GM18858 (cell line): ENCODE results near the gene SAP25.
"Not testable (repeated sequence)": the region's sequence is repeated elsewhere in the genome, so short reads cannot be mapped to it uniquely, and the experiment has no call there.

ENCODE experiments used
- ATAC-seq: cut with Tn5 transposase; IDR thresholded peaks from one replicate; pipeline ENCODE4 v1.9.1; 2021; ENCODE audit not compliant: unreplicated experiment

Gene SAP25

GRCh38 chr7:100562195-100563099, 11.3 kb downstream of the SAP25 start:
- no peak for ATAC-seq

DNA sequence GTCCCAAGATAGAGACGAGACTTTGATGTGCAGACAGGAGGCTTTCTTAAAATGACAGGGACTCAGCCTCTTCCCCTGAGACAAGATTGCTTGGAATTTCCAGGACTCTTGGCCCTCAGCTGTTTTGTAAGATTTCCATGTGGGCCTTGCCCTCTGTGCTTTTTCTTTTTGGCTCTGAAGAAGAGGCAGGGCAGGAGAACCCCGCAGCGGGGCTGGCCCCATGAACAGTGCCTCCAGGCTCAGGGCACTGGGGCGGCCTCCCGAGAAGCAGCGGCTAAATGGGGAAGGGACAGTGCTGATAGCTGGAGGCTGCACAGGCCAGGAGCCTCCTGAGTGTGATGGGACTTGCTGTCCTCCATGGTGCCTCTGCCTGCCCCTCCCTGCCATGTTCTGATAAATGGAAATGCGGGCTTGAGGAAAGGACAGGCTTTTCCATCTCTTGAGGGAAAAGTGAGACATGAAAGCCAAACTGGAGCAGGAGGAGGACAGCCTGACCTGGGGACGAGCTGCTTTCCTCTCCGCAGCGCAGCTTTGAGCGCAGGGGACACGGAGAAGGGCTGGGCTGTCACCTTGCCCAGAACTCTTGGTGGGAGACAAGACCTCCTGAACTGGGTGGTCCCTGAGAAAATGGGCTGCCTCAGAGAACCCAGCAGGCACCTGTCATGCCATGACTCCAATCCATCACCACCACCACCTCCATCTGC, 12.1 kb downstream of the SAP25 start:
- no peak for ATAC-seq

DNA sequence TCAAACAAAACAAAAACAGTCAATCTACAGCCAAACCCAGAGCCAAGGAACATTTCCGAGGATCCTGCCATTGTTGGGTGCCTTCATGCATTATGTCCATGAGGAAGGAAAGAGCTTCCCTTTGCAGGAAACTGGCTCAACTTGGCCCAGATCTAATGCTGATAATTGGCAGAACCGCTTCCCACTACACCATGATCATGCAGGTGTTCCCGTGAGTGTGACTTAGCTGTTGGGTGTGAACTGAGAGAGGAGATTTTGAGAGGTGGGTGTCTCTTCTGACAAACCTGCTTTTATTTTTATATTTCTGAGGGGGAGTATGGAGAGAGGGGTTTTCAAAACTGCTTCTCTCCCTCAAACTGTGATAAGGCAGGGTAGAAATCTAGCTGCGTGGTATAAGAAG, 14.6 kb downstream of the SAP25 start:
- ATAC-seq: no peak

- no peak for ATAC-seq
Observed at GRCh38 chr7:100556541-100556940, 17.2 kb downstream of the SAP25 start.

GRCh38 chr7:100555701-100556100, 18.0 kb downstream of the SAP25 start:
- ATAC-seq: no peak

DNA sequence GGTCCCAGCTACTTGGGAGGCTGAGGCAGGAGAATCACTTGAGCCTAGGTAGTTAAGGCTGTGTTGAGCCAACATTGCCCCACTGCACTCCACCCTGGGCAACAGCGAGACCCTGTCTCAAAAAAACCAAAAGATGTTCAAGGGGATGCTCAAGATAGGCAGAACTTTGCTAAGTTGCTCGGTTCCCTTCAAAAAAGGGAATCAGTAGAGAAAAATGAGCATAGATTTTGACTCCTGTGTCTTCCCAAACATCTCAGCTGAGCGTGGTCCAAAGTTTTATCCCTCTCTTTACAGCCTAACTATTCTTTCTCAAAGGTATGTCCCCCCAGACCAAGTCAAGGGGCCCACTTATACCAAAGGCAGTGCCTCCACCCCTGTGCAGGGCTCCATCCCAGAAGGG, 20.7 kb downstream of the SAP25 start:
- no peak for ATAC-seq

DNA sequence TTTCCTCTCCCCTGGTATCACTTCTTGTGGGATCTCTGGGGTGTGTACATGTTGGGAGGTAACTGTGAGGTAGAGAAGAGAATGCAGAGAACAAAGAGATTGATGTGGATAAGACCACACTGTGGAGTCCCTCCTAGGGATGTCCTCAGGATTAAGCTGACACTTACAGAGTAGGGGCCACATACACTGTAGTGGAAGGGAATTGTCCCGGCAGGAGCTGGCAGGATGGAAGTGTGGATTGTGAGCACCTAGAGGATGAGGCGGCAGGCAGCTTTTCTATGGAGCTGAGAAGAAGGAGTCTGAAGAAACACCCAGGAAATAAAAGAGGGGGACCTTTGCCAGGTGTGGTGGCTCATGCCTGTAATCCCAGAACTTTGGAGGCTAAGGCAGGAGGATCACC, 21.2 kb downstream of the SAP25 start:
- ATAC-seq: no peak

- not testable (repeated sequence) for ATAC-seq
Observed at GRCh38 chr7:100548446-100548845, 25.3 kb downstream of the SAP25 start.

- ATAC-seq: no peak
Observed at GRCh38 chr7:100547872-100548271, 25.8 kb downstream of the SAP25 start.

GRCh38 chr7:100546926-100547800, 26.5 kb downstream of the SAP25 start:
- ATAC-seq: no peak

GRCh38 chr7:100546129-100546925, 27.4 kb downstream of the SAP25 start:
- ATAC-seq: no peak

DNA sequence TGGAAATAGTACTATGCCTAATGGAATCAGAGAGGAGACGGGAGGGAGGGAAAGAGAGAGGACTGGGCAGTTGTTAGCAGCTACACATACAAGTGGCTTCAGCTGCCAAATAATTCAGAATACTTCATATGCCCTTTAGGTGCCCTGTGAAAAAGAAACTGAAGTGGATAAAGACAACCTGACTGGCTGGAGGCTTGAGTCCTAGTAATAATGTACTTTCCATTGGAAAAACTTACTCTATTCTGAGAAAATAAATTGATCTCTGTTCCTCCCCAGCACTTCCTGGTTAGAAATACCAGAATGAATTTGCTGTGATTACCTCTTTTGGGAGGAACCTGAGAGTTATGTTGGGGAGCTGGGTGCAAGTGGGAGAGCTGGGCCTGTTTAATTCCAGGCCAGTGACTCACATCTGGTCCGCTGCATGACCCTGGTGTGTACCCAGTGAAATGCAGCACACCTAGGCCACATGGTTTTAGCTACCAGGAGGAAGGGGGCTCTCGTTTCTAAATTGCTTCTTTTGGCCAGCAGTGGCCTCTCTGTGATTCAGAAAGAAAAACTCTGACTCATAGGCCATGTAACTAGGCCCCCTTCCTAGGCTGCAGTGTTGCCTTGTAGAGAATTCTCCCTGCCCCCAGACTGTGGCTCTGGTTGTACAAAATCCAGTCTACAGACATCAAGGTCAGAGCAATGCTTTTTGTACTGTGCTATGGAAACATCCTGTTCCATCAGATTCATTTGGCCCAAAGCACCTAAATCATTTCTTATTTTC, 28.2 kb downstream of the SAP25 start:
- ATAC-seq: peak; percentile 31

GRCh38 chr7:100544967-100545359, 28.7 kb downstream of the SAP25 start:
- no peak for ATAC-seq

GRCh38 chr7:100544386-100544785, 29.3 kb downstream of the SAP25 start:
- no peak for ATAC-seq

GRCh38 chr7:100543586-100543985, 30.1 kb downstream of the SAP25 start:
- ATAC-seq: no peak

DNA sequence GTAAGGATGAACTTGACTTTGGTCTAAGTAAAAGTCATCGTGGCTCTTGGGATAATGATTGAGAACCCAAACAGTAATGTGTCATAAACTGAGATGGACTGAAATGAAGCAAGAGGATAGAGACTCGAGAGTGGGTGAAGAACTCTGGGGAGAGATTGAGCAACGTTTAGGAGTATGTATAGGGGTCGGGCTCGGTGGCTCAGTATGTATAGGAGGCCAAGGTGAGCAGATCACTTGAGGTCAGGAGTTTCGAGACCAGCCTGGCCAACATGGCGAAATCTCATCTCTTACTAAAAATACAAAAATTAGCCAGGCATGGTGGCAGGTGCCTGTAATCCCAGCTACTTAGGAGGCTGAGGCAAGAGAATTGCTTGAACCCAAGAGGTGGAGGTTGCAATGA, 32.4 kb downstream of the SAP25 start:
- ATAC-seq: not testable (repeated sequence)

GRCh38 chr7:100540073-100540723, 33.5 kb downstream of the SAP25 start:
- no peak for ATAC-seq

DNA sequence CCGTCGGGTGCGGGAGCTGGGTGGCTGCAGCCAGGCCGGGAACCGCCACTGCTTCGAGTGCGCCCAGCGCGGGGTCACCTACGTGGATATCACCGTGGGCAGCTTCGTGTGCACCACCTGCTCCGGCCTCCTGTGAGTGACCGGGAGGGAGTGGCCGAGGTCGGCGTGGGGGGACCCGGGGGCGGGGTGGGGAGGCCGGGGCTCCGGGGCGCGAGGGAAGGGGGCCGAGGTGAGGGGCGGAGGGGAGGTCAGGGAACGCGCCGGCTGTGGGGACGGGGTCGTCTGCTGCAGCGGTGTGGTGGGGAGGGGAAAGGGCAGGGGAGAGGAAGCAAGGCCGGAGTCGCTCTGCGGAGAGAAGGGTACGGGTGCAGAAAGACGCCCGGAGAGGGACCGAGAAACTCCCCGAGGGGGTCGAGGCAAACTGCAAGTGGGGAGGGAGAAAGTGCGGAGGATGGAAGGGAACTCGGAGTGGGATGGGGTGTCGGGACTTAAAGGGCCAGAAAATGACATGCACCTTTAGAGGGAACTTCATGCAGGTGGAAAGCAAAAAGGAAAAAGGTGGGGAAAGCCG, 34.2 kb downstream of the SAP25 start:
- ATAC-seq: no peak
